DMS79 treated with DMSO at 0.1 percent for 48 hours (cell line): Measurements from ENCODE around the gene RPS6KA6.

Experiments used
- DNase-seq: peaks from one replicate; lab custom pipeline; 2025; lab: John Stamatoyannopoulos, UW

The RPS6KA6 gene

GRCh38 chrX:84187533-84188319 lies at the start of gene RPS6KA6:
RPS6KA6 (minus strand) TSS chrX:84188199; CDS start chrX:84187899, 300 bp downstream.
- DNase-seq = peak; percentile 53

- no peak for DNase-seq
These were observed 36.7 kb upstream of the RPS6KA6 start for GRCh38 chrX:84224741-84225140.

- no peak for DNase-seq
These were observed 35.3 kb upstream of the RPS6KA6 start for GRCh38 chrX:84223261-84223660.

GRCh38 chrX:84221181-84221580 lies 33.2 kb upstream of the RPS6KA6 start:
- DNase-seq = no peak

- no peak for DNase-seq
These were observed 31.6 kb upstream of the RPS6KA6 start for GRCh38 chrX:84219551-84219950.

- DNase-seq = peak; percentile 2
These were observed 30.7 kb upstream of the RPS6KA6 start for GRCh38 chrX:84218726-84219125.

GRCh38 chrX:84216881-84217280 lies 28.9 kb upstream of the RPS6KA6 start:
- no peak for DNase-seq

- peak; percentile 3 for DNase-seq
These were observed 28.4 kb upstream of the RPS6KA6 start for GRCh38 chrX:84216406-84216805.

- DNase-seq = no peak
These were observed 17.3 kb upstream of the RPS6KA6 start for GRCh38 chrX:84205276-84205675.

- no peak for DNase-seq
These were observed 11.7 kb upstream of the RPS6KA6 start for GRCh38 chrX:84199688-84200087.

GRCh38 chrX:84197550-84197949 lies 9.6 kb upstream of the RPS6KA6 start:
- no peak for DNase-seq

GRCh38 chrX:84192006-84192405 lies 4.0 kb upstream of the RPS6KA6 start:
- no peak for DNase-seq

GRCh38 chrX:84189125-84189524 lies 1.1 kb upstream of the RPS6KA6 start:
- DNase-seq = no peak

GRCh38 chrX:84188320-84188834 lies 378 bp upstream of the RPS6KA6 start:
- peak; percentile 53 for DNase-seq

- peak; percentile 5 for DNase-seq
These were observed 1.1 kb downstream of the RPS6KA6 start for GRCh38 chrX:84186603-84187532.

- DNase-seq = no peak
These were observed 5.5 kb downstream of the RPS6KA6 start for GRCh38 chrX:84182516-84182915.

GRCh38 chrX:84175958-84176357 lies 12.0 kb downstream of the RPS6KA6 start:
- no peak for DNase-seq

GRCh38 chrX:84175274-84175673 lies 12.7 kb downstream of the RPS6KA6 start:
- DNase-seq = no peak

GRCh38 chrX:84174348-84174747 lies 13.7 kb downstream of the RPS6KA6 start:
- DNase-seq = no peak

- DNase-seq = no peak
These were observed 17.1 kb downstream of the RPS6KA6 start for GRCh38 chrX:84170931-84171330.

GRCh38 chrX:84168574-84168973 lies 19.4 kb downstream of the RPS6KA6 start:
- no peak for DNase-seq

- no peak for DNase-seq
These were observed 19.9 kb downstream of the RPS6KA6 start for GRCh38 chrX:84168095-84168494.

GRCh38 chrX:84165711-84166110 lies 22.3 kb downstream of the RPS6KA6 start:
- no peak for DNase-seq
